Aortic smooth muscle cell (primary cell): Measurements from ENCODE around the gene TTC14. TPM values are rescaled to one million over a fixed set of nuclear protein-coding genes. Genes with fewer than 3 reads are reported as not detected.

Experiments used
- total RNA-seq: library from RNA; depleted of rRNA; stranded (reverse); fragments of >200 nt; gene quantifications from 2 replicates; pipeline ENCODE4 v1.2.3, GENCODE V29; 2014

Gene TTC14, protein sequence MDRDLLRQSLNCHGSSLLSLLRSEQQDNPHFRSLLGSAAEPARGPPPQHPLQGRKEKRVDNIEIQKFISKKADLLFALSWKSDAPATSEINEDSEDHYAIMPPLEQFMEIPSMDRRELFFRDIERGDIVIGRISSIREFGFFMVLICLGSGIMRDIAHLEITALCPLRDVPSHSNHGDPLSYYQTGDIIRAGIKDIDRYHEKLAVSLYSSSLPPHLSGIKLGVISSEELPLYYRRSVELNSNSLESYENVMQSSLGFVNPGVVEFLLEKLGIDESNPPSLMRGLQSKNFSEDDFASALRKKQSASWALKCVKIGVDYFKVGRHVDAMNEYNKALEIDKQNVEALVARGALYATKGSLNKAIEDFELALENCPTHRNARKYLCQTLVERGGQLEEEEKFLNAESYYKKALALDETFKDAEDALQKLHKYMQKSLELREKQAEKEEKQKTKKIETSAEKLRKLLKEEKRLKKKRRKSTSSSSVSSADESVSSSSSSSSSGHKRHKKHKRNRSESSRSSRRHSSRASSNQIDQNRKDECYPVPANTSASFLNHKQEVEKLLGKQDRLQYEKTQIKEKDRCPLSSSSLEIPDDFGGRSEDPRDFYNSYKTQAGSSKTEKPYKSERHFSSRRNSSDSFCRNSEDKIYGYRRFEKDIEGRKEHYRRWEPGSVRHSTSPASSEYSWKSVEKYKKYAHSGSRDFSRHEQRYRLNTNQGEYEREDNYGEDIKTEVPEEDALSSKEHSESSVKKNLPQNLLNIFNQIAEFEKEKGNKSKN
- 23.3 and 24.9 TPM in 2 replicates for total RNA-seq

DNA sequence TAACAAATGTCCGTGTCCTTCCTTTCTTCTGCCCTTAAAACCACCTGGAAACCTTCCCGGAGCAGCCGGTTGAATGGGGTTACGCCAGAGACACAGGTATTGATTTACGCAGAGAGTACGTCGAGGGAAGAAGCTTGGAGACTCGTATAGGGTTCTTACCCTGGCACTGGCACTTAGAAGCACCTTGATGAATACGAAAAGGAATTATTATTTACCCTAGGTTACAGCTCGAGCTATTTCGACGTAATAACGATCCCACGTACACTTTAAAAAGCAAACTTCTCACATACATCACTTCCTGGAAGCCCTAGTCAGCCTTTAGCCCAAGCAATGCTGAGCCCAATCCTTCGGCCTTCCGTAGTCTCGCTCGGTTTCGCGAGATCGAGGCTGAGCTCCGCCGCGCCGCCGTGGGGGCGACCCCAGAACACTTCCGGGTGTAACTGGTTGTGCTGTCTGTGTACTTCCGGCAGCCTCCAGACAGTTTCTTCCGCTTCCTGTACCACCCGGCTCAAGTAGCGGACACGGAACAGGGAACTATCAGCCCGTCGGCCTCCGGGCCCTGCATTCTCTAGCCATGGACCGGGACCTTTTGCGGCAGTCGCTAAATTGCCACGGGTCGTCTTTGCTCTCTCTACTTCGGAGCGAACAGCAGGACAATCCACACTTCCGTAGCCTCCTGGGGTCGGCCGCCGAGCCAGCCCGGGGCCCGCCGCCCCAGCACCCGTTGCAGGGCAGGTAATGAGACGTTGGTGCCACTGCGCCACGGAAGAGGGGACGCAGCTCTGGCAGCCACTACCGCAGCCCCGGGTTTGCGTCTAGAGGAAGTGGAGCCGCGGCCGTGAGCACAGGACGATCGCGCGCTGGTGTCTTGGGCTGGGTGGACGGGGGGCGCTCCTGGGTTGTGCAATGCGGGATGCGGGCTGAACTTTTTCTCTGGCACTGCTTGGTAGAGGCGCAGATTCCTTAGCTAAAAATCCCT is at the start of gene TTC14:
TTC14 (plus strand) TSS at position 476 of the 979 bp plus-strand sequence; CDS start at position 575, 99 bp downstream.

Other genes starting within 250 kb of the TTC14 start
- gene CCDC39, start 77.3 kb downstream of the TTC14 start, total RNA-seq, result under 0.01 and 0.12 TPM in 2 replicates